Posterior vena cava (tissue), 2 donors: ENCODE results near the gene FHL5. TPM values are rescaled to one million over a fixed set of nuclear protein-coding genes. Genes with fewer than 3 reads are reported as not detected.

Source experiments
- DNase-seq: peaks from one replicate; pipeline ENCODE4 v3.0.0-alpha.2; 2020; ENCODE audit warnings: low spot score
- intact Hi-C, 2 donors: fragments of 100-400 bp; cut with DNase I; formaldehyde crosslinking; loops; one replicate each; pipeline versions ENCODE4 v1.14.1 to v1.14.2; 2022 to 2023
- total RNA-seq, 2 donors: library from RNA; stranded (reverse); fragmentation: NEBNext Ultra II Directional; extraction: Animal tissue kit (Norgen Biotek cat#: 25700); gene quantifications; one replicate each; pipeline ENCODE4 v1.2.1, GENCODE V29; 2021
- donor health status: DM: yes; HTN: yes; CAD: no.
- donor health status: DM: yes; HTN: yes; CAD: no.

Gene FHL5
- total RNA-seq, 2 donors from 2014 or later = 37.9 to 56.0 TPM

GRCh38 chr6:96659084-96659845 is 96.3 kb downstream of the FHL5 start:
- intact Hi-C loops = no loop called here
- no peak for DNase-seq

Other genes with a start within 250 kb of the FHL5 start
- 10 to 100 TPM; 28.1 to 28.9 TPM for gene UFL1, start 41.3 kb upstream of the FHL5 start, total RNA-seq